NAMALWA (cell line): ENCODE measurements around the gene NXN.
"Not testable (repeated sequence)": the region's sequence is repeated elsewhere in the genome, so short reads cannot be mapped to it uniquely, and the experiment has no call there.

Experiments
- DNase-seq: peaks from one replicate; pipeline ENCODE4 v3.0.0-alpha.2; 2015; ENCODE audit warnings: low spot score

NXN gene

DNA sequence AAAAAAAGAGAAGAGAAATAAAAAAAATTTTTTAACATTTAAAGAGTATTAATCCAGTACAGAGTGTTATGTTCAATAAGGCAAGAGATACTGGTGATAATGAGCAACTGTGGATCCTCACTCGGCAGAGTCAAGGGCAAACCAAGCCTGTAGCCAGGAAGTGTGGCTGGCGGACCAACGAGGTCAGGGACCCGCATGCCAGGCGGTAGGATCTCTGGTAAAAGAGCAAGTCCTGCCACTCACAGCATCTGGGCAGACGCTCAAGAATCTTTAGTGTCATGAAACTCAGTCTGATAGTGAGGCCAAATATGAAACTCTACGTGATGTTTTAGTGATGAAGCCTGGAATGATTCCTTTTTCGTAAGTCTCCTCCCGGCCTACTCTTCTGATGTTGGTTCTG lies 219.2 kb downstream of the NXN start:
- DNase-seq, result no peak

GRCh38 chr17:759964-760363 lies 219.6 kb downstream of the NXN start:
- DNase-seq, result no peak

GRCh38 chr17:756010-756567 lies 223.5 kb downstream of the NXN start:
- DNase-seq, result not testable (repeated sequence)

DNA sequence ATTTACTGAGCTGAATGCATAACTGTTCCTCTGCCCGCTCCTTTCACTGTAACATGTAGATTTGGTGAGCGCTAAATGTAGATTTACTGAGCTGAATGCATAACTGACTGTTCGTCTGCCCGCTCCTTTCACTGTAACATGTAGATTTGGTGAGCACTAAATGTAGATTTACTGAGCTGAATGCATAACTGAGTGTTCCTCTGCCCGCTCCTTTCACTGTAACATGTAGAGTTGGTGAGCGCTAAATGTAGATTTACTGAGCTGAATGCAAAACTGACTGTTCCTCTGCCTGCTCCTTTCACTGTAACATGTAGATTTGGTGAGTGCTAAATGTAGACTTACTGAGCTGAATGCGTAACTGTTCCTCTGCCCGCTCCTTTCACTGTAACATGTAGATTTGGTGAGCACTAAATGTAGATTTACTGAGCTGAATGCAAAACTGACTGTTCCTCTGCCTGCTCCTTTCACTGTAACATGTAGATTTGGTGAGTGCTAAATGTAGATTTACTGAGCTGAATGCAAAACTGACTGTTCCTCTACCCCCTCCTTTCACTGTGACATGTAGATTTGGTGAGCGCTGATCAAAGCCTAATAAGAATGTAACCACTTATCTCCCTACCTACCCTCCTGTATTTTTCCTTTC lies 224.1 kb downstream of the NXN start:
- not testable (repeated sequence) for DNase-seq

- no peak for DNase-seq
Observed at GRCh38 chr17:753418-753817, 226.2 kb downstream of the NXN start.

DNA sequence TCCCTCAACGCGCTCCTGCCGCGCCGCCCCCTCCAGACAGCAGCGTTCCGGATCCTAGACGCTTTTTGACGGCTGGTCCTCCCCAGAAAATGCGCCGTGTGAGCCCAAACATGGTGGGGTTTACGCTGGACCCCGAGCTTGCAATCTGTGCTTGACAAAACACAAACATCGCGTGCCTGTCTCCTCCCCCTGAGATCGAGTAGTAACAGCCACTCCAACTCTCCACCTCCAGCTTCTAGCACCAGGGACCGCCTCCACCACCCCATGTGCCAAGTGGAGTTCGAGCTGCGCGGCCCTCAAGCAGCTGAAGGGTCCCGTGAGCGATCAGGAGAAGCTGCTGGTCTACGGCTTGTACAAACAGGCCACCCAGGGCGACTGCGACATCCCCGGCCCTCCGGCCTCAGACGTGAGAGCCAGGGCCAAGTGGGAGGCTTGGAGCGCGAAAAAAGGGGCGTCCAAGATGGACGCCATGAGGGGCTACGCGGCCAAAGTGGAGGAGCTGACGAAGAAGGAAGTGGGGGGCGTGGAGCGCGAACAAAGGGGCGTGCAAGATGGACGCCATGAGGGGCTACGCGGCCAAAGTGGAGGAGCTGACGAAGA lies 226.9 kb downstream of the NXN start:
- no peak for DNase-seq

- peak; percentile 82 for DNase-seq
Observed at GRCh38 chr17:752002-752619, 227.5 kb downstream of the NXN start, which contains the start of gene GEMIN4. Gene GEMIN4, minus strand, starts transcription at chr17:752264. Its CDS starts 122 bp downstream, at chr17:752142.

- peak; percentile 66 for DNase-seq
Observed at GRCh38 chr17:751269-752001, 228.1 kb downstream of the NXN start.

GRCh38 chr17:750431-751037 lies 229.0 kb downstream of the NXN start:
- DNase-seq, result no peak

GRCh38 chr17:749359-749758 lies 230.2 kb downstream of the NXN start:
- not testable (repeated sequence) for DNase-seq
